Esophagus mucosa (tissue), 1 donor: Measurements from ENCODE around the gene ASPG. TPM values are rescaled to one million over a fixed set of nuclear protein-coding genes. Genes with fewer than 3 reads are reported as not detected.

Experiments used
- total RNA-seq: library from RNA; stranded (reverse); gene quantifications from one replicate; pipeline ENCODE4 v1.2.4, GENCODE V29; 2023
- donor health status: DM: yes; HTN: yes; CAD: no.

ASPG gene
- total RNA-seq, 1 donor from 2014 or later, result 59.2 TPM

Other genes starting within 250 kb of the ASPG start
- gene PPP1R13B, start 238.1 kb upstream of the ASPG start, total RNA-seq, result 35.9 TPM
- 0.16 TPM for gene TDRD9, start 157.2 kb upstream of the ASPG start, total RNA-seq
- gene RD3L, start 143.2 kb upstream of the ASPG start, total RNA-seq, result not detected
- gene KIF26A, start 52.9 kb downstream of the ASPG start, total RNA-seq, result 1.00 TPM